A673 (cell line): Measurements from ENCODE around the gene ZNF567. TPM values are rescaled to one million over a fixed set of nuclear protein-coding genes. Genes with fewer than 3 reads are reported as not detected.

Source experiments
- BruUV-seq: library from RNA; stranded (reverse); fragments of 400-500 nt; replicated peaks from 2 replicates; lab custom pipeline; 2021; lab: Mats Ljungman, UMichigan
- CTCF ChIA-PET: fragments of 300-600 bp; sonication (Branson Sonifier 250); formaldehyde crosslinking; loops from one replicate; lab custom pipeline; 2022; ENCODE audit warnings: antibody characterized with exemption; lab: Charles Lee
- POLR2A ChIA-PET: fragments of 300-600 bp; sonication (Branson Sonifier 250); formaldehyde crosslinking; loops from one replicate; lab custom pipeline; 2022; ENCODE audit warnings: antibody characterized with exemption; ENCODE audit not compliant: low non-redundant PET; lab: Charles Lee
- DNase-seq: peaks from one replicate; pipeline ENCODE4 v3.0.0-alpha.2; 2015; ENCODE audit warnings: low spot score
- H3K27ac ChIP-seq: fragments of 200-600 bp; sonication (generic); 2 replicates; pipeline ENCODE4 v1.5.1; 2016; ENCODE audit warnings: mixed run types, low read depth, mild to moderate bottlenecking, mixed read lengths, antibody characterized with exemption, low read length; ENCODE audit not compliant: poor library complexity, severe bottlenecking
- H3K27me3 ChIP-seq: fragments of 200-600 bp; sonication (generic); replicated peaks from 2 replicates; pipeline ENCODE4 v1.6.1; 2017; ENCODE audit warnings: mixed run types, low read depth, mild to moderate bottlenecking, mixed read lengths, antibody characterized with exemption, low read length; ENCODE audit not compliant: insufficient read depth, poor library complexity
- H3K36me3 ChIP-seq: fragments of 200-600 bp; sonication (generic); 2 replicates; pipeline ENCODE4 v1.6.1; 2016; ENCODE audit warnings: mixed run types, mild to moderate bottlenecking, mixed read lengths, antibody characterized with exemption, low read length; ENCODE audit not compliant: insufficient read depth, poor library complexity, severe bottlenecking
- H3K4me1 ChIP-seq: fragments of 200-600 bp; sonication (generic); 2 replicates; pipeline ENCODE4 v1.6.1; 2017; ENCODE audit warnings: mixed run types, mild to moderate bottlenecking, mixed read lengths, antibody characterized with exemption, low read length; ENCODE audit not compliant: insufficient read depth, poor library complexity, severe bottlenecking
- H3K4me3 ChIP-seq: fragments of 200-600 bp; sonication (generic); 2 replicates; pipeline ENCODE4 v1.5.1; 2016; ENCODE audit warnings: low read depth, mixed run types, mild to moderate bottlenecking, mixed read lengths, low read length; ENCODE audit not compliant: poor library complexity, severe bottlenecking
- H3K9me3 ChIP-seq: fragments of 200-600 bp; sonication (generic); 2 replicates; pipeline ENCODE4 v1.6.1; 2016; ENCODE audit warnings: mixed run types, low read depth, mild to moderate bottlenecking, mixed read lengths, antibody characterized with exemption, low read length; ENCODE audit not compliant: poor library complexity, severe bottlenecking
- EZH2 ChIP-seq: fragments of 200-600 bp; sonication (generic); IDR thresholded peaks from 2 replicates; pipeline ENCODE4 v1.6.1; 2017; ENCODE audit warnings: borderline replicate concordance, low read depth, mild to moderate bottlenecking, mixed read lengths, antibody characterized with exemption, low read length; ENCODE audit not compliant: poor library complexity, severe bottlenecking
- intact Hi-C: fragments of 100-400 bp; cut with micrococcal nuclease; formaldehyde crosslinking; loops from one replicate; pipeline ENCODE4 v1.10.0; 2022; ENCODE audit not compliant: unreplicated experiment
- total RNA-seq: library from RNA; stranded (reverse); gene quantifications from 2 replicates; pipeline ENCODE4 v1.2.3, GENCODE V29; 2021
- TF ChIP-seq, protein P1 (sequence below): fragments of 300-800, 200-600 bp; sonication (generic); conservative IDR thresholded peaks from 2 replicates; pipeline ENCODE4 v1.5.1; 2017; ENCODE audit warnings: low read depth, mild to moderate bottlenecking, antibody characterized with exemption, low read length, moderate library complexity, mixed read lengths

Gene ZNF567
- total RNA-seq, 1 experiment from 2014 or later = 9.9 TPM

DNA sequence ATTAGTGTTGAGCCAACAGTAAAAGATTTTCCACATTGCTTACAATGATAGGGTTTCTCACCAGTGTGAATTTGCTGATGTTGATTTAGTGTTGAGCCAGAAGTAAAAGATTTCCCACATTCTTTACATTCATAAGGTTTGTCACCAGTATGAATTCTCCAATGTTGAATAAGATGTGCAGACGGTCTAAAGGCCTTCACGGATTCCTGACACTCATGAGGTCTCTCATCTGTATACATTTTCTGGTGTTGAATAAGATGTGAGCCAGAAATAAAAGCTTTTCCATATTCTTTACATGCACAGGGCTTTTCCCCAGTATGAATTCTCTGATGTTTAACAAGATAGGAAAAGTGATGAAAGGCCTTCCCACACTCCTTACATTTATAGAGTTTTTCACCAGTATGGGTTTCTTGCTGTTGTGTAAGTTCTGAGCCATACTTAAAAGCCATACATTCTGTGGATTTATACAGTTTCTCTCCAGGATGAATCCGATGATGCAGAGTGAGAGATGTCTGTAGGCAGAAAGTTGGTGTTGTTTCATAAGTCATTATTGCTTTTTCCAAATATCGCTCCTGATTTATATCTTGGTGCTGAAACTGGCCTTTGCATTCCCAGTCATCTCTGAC, 62.8 kb downstream of the ZNF567 start:
- no peak for TF ChIP-seq EZH2
- TF ChIP-seq, protein P1, sequence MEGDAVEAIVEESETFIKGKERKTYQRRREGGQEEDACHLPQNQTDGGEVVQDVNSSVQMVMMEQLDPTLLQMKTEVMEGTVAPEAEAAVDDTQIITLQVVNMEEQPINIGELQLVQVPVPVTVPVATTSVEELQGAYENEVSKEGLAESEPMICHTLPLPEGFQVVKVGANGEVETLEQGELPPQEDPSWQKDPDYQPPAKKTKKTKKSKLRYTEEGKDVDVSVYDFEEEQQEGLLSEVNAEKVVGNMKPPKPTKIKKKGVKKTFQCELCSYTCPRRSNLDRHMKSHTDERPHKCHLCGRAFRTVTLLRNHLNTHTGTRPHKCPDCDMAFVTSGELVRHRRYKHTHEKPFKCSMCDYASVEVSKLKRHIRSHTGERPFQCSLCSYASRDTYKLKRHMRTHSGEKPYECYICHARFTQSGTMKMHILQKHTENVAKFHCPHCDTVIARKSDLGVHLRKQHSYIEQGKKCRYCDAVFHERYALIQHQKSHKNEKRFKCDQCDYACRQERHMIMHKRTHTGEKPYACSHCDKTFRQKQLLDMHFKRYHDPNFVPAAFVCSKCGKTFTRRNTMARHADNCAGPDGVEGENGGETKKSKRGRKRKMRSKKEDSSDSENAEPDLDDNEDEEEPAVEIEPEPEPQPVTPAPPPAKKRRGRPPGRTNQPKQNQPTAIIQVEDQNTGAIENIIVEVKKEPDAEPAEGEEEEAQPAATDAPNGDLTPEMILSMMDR = no peak
- Histone ChIP-seq H3K4me1 (no peaks in the 10 kb centered on the region), H3K9me3 (peaks cover 90% of the 10 kb centered on the region), H3K4me3 (no peak overlapping the region), H3K36me3 (peaks cover 61% of the 10 kb centered on the region), H3K27ac (no peak overlapping the region), H3K27me3 (no peaks in the 10 kb centered on the region)
- no peak for DNase-seq
- no TSS peak for BruUV-seq
- POLR2A ChIA-PET = no interaction called here
- intact Hi-C loops = no loop called here
- CTCF ChIA-PET = no interaction called here

Other genes starting within 250 kb of the ZNF567 start
- 16.2 and 16.4 TPM in 2 replicates for gene ZNF566, start 198.1 kb upstream of the ZNF567 start, total RNA-seq
- 18.0 and 20.4 TPM in 2 replicates for gene ZNF260, start 159.3 kb upstream of the ZNF567 start, total RNA-seq
- gene ZNF529, start 114.3 kb upstream of the ZNF567 start, total RNA-seq = 17.8 and 19.0 TPM in 2 replicates
- 17.2 and 17.3 TPM in 2 replicates for gene ZNF382, start 82.3 kb upstream of the ZNF567 start, total RNA-seq
- 5.5 and 5.6 TPM in 2 replicates for gene ZNF461, start 20.8 kb upstream of the ZNF567 start, total RNA-seq
- gene ZNF850, start 85.2 kb downstream of the ZNF567 start, total RNA-seq = 11.8 and 14.7 TPM in 2 replicates
- 4.4 and 4.9 TPM in 2 replicates for gene ZNF790, start 150.8 kb downstream of the ZNF567 start, total RNA-seq
- 2.8 and 4.1 TPM in 2 replicates for gene ZNF345, start 163.3 kb downstream of the ZNF567 start, total RNA-seq
- 4.4 and 5.0 TPM in 2 replicates for gene ZNF829, start 228.7 kb downstream of the ZNF567 start, total RNA-seq
- gene ZNF568, start 228.7 kb downstream of the ZNF567 start, total RNA-seq = 7.1 and 8.6 TPM in 2 replicates